ENCODE results near the gene ZC3H7A.

GRCh38 chr16:11740567-11740966, 56.5 kb downstream of the ZC3H7A start:
- TF ChIP-seq CTCF (conservative IDR thresholded peaks at IDR 0.05; ENCODE audit: low read depth, low read length) (no peak), EZH2 (IDR thresholded peaks at IDR 0.05; ENCODE audit: borderline replicate concordance, low read depth, low read length, poor library complexity, severe bottlenecking) (no peak)
